ENCODE results near the gene SORBS2.

GRCh38 chr4:185582651-185583400 lies 229.2 kb downstream of the SORBS2 start:
- TF ChIP-seq CTCF (IDR thresholded peaks at IDR 0.05): no peak
- no peak for TF ChIP-seq POLR2A (IDR thresholded peaks at IDR 0.05)

Measured in gastroesophageal sphincter (tissue), 3 donors.